ENCODE data around the gene COLEC11.

Gene COLEC11

GRCh38 chr2:3670376-3670775 is 75.5 kb downstream of the COLEC11 start:
- DNase-seq (ENCODE audit: low read depth in 3 of 3, low spot score in 1 of 3), result no peak

GRCh38 chr2:3670941-3671340 is 76.0 kb downstream of the COLEC11 start:
- DNase-seq (ENCODE audit: low read depth in 3 of 3, low spot score in 1 of 3), result no peak

GRCh38 chr2:3672861-3673678 is 78.2 kb downstream of the COLEC11 start:
- DNase-seq (ENCODE audit: low read depth in 3 of 3, low spot score in 1 of 3), result no peak

- no peak for DNase-seq (ENCODE audit: low read depth in 3 of 3, low spot score in 1 of 3)
Observed at GRCh38 chr2:3674066-3674845, 79.3 kb downstream of the COLEC11 start.

GRCh38 chr2:3675687-3676086 is 80.8 kb downstream of the COLEC11 start:
- no peak for DNase-seq (ENCODE audit: low read depth in 3 of 3, low spot score in 1 of 3)

- no peak for DNase-seq (ENCODE audit: low read depth in 3 of 3, low spot score in 1 of 3)
Observed at GRCh38 chr2:3677436-3677835, 82.5 kb downstream of the COLEC11 start.

- DNase-seq (ENCODE audit: low read depth in 3 of 3, low spot score in 1 of 3), result no peak
Observed at GRCh38 chr2:3678212-3678611, 83.3 kb downstream of the COLEC11 start.

- DNase-seq (ENCODE audit: low read depth in 3 of 3, low spot score in 1 of 3), result no peak
Observed at GRCh38 chr2:3679180-3679579, 84.3 kb downstream of the COLEC11 start.

GRCh38 chr2:3679616-3680393 is 84.9 kb downstream of the COLEC11 start:
- no peak for DNase-seq (ENCODE audit: low read depth in 3 of 3, low spot score in 1 of 3)

GRCh38 chr2:3680548-3681345 is 85.8 kb downstream of the COLEC11 start:
- no peak for DNase-seq (ENCODE audit: low read depth in 3 of 3, low spot score in 1 of 3)

- no peak for DNase-seq (ENCODE audit: low read depth in 3 of 3, low spot score in 1 of 3)
Observed at GRCh38 chr2:3681625-3682024, 86.7 kb downstream of the COLEC11 start.

GRCh38 chr2:3682811-3683210 is 87.9 kb downstream of the COLEC11 start:
- DNase-seq (ENCODE audit: low read depth in 3 of 3, low spot score in 1 of 3), result no peak

GRCh38 chr2:3683748-3684454 is 89.0 kb downstream of the COLEC11 start:
- no peak for DNase-seq (ENCODE audit: low read depth in 3 of 3, low spot score in 1 of 3)

GRCh38 chr2:3689998-3690748 is 95.3 kb downstream of the COLEC11 start:
- DNase-seq (ENCODE audit: low read depth in 3 of 3, low spot score in 1 of 3), result no peak

GRCh38 chr2:3692375-3692774 is 97.5 kb downstream of the COLEC11 start:
- no peak for DNase-seq (ENCODE audit: low read depth in 3 of 3, low spot score in 1 of 3)
